KMS-11 (cell line): ENCODE data around the gene NLRC5.
"Not testable (repeated sequence)": the region's sequence is repeated elsewhere in the genome, so short reads cannot be mapped to it uniquely, and the experiment has no call there.

Experiments
- H2AFZ ChIP-seq: fragments of 200-600 bp; sonication (generic); 2 replicates; pipeline ENCODE4 v1.6.1; 2016; ENCODE audit warnings: antibody characterized with exemption, mixed run types, low read depth
- H3K27ac ChIP-seq: fragments of 200-600 bp; sonication (generic); 2 replicates; pipeline ENCODE4 v1.6.1; 2016; ENCODE audit warnings: mild to moderate bottlenecking, mixed run types
- H3K27me3 ChIP-seq: fragments of 200-600 bp; sonication (generic); 2 replicates; pipeline ENCODE4 v1.6.1; 2017; ENCODE audit warnings: mild to moderate bottlenecking, low read depth, mixed run types, moderate library complexity; ENCODE audit not compliant: insufficient read depth
- H3K36me3 ChIP-seq: fragments of 200-600 bp; sonication (generic); 2 replicates; pipeline ENCODE4 v1.6.1; 2017; ENCODE audit warnings: mild to moderate bottlenecking, mixed run types; ENCODE audit not compliant: insufficient read depth
- H3K4me1 ChIP-seq: fragments of 200-600 bp; sonication (generic); 2 replicates; pipeline ENCODE4 v1.6.1; 2016; ENCODE audit warnings: mild to moderate bottlenecking, low read depth, mixed run types; ENCODE audit not compliant: poor library complexity, severe bottlenecking
- H3K4me2 ChIP-seq: fragments of 200-600 bp; sonication (generic); 2 replicates; pipeline ENCODE4 v1.7.0; 2016; ENCODE audit warnings: mild to moderate bottlenecking, mixed run types
- H3K4me3 ChIP-seq: fragments of 200-600 bp; sonication (generic); IDR thresholded peaks from 2 replicates; pipeline ENCODE4 v1.6.1; 2017; ENCODE audit warnings: low read depth, low read length, mixed read lengths; ENCODE audit not compliant: insufficient read depth
- H3K79me2 ChIP-seq: fragments of 200-600 bp; sonication (generic); 2 replicates; pipeline ENCODE4 v1.6.1; 2016; ENCODE audit warnings: low read depth, mixed run types; ENCODE audit not compliant: insufficient read depth
- H3K9ac ChIP-seq: fragments of 200-600 bp; sonication (generic); 2 replicates; pipeline ENCODE4 v1.6.1; 2016; ENCODE audit warnings: mild to moderate bottlenecking, mixed run types
- H4K20me1 ChIP-seq: fragments of 200-600 bp; sonication (generic); 2 replicates; pipeline ENCODE4 v1.6.1; 2016; ENCODE audit warnings: mild to moderate bottlenecking, mixed run types; ENCODE audit not compliant: insufficient read depth
- CTCF ChIP-seq: fragments of 200-600 bp; sonication (generic); conservative IDR thresholded peaks from 2 replicates; pipeline ENCODE4 v1.6.1; 2017; ENCODE audit warnings: low read depth, mild to moderate bottlenecking, antibody characterized with exemption, low read length, moderate library complexity, mixed read lengths

NLRC5 gene

GRCh38 chr16:57108432-57108831 is 119.1 kb downstream of the NLRC5 start:
- Histone ChIP-seq H3K9ac (no peak overlapping the region), H3K4me1 (peaks cover 32% of the 10 kb centered on the region), H4K20me1 (no peaks in the 10 kb centered on the region), H3K27me3 (no peaks in the 10 kb centered on the region), H3K79me2 (no peaks in the 10 kb centered on the region), H3K4me3 (no peak overlapping the region), H3K27ac (no peak overlapping the region), H2AFZ (no peak overlapping the region), H3K36me3 (no peaks in the 10 kb centered on the region), H3K4me2 (no peak overlapping the region)
- TF ChIP-seq CTCF = no peak

GRCh38 chr16:57109259-57110105 is 120.1 kb downstream of the NLRC5 start:
- H4K20me1 ChIP-seq, H2AFZ ChIP-seq, H3K4me3 ChIP-seq, H3K27ac ChIP-seq, H3K36me3 ChIP-seq, H3K27me3 ChIP-seq, H3K79me2 ChIP-seq, H3K4me2 ChIP-seq, H3K9ac ChIP-seq: not testable (repeated sequence)
- peaks cover 31% of the 10 kb centered on the region for H3K4me1 ChIP-seq

- H3K27me3 ChIP-seq = no peaks in the 10 kb centered on the region
- peaks cover 22% of the 10 kb centered on the region for H3K4me1 ChIP-seq
- H3K4me2 ChIP-seq = no peak overlapping the region
- H2AFZ ChIP-seq = no peak overlapping the region
- no peak overlapping the region for H3K9ac ChIP-seq
- H3K36me3 ChIP-seq = no peaks in the 10 kb centered on the region
- H3K79me2 ChIP-seq = no peaks in the 10 kb centered on the region
- no peak for TF ChIP-seq CTCF
- H3K4me3 ChIP-seq = no peak overlapping the region
- no peak overlapping the region for H3K27ac ChIP-seq
- no peaks in the 10 kb centered on the region for H4K20me1 ChIP-seq
These were observed 121.6 kb downstream of the NLRC5 start for GRCh38 chr16:57110937-57111336.

- Histone ChIP-seq H3K79me2 (no peaks in the 10 kb centered on the region), H3K9ac (no peak overlapping the region), H3K27me3 (no peaks in the 10 kb centered on the region), H3K36me3 (no peaks in the 10 kb centered on the region), H3K4me1 (peaks cover 21% of the 10 kb centered on the region), H3K27ac (no peak overlapping the region), H2AFZ (no peak overlapping the region), H4K20me1 (no peaks in the 10 kb centered on the region), H3K4me3 (no peak overlapping the region), H3K4me2 (no peak overlapping the region)
- TF ChIP-seq CTCF = no peak
These were observed 122.1 kb downstream of the NLRC5 start for GRCh38 chr16:57111420-57111819.

GRCh38 chr16:57112403-57113041 is 123.2 kb downstream of the NLRC5 start:
- H3K4me3 ChIP-seq = no peak overlapping the region
- no peak overlapping the region for H2AFZ ChIP-seq
- no peaks in the 10 kb centered on the region for H3K27me3 ChIP-seq
- no peak for TF ChIP-seq CTCF
- H3K9ac ChIP-seq = no peak overlapping the region
- no peak overlapping the region for H3K27ac ChIP-seq
- peak overlapping the region; percentile 36; the same call in 1 of the 2 replicates for H3K4me2 ChIP-seq
- no peaks in the 10 kb centered on the region for H4K20me1 ChIP-seq
- peaks cover 21% of the 10 kb centered on the region for H3K4me1 ChIP-seq
- no peaks in the 10 kb centered on the region for H3K79me2 ChIP-seq
- no peaks in the 10 kb centered on the region for H3K36me3 ChIP-seq
